Sigmoid colon (tissue), 3 donors: ENCODE data around the gene PCCB.

ENCODE experiments used
- CTCF ChIP-seq, 4 experiments: fragments of 450-650 bp in 3 of 4; fragments of 200-600 bp in 1 of 4; IDR thresholded peaks; one replicate each; pipeline ENCODE4 v1.5.1; 2016 to 2019; ENCODE audit warnings: antibody characterized with exemption in 4 of 4, mild to moderate bottlenecking in 3 of 4, moderate library complexity in 2 of 4
- POLR2A ChIP-seq, 2 donors: fragments of 450-650 bp; IDR thresholded peaks; one replicate each; pipeline ENCODE4 v1.6.1; 2016; ENCODE audit warnings: antibody characterized with exemption in 2 of 2, mild to moderate bottlenecking in 2 of 2, moderate library complexity in 2 of 2

GRCh38 chr3:136305879-136306278 lies 55.7 kb downstream of the PCCB start:
- TF ChIP-seq POLR2A (IDR thresholded peaks at IDR 0.05) (no peak), CTCF (IDR thresholded peaks at IDR 0.05) (no peak)
